ENCODE measurements around the gene CTSW. TPM values are rescaled to one million over a fixed set of nuclear protein-coding genes. Genes with fewer than 3 reads are reported as not detected.

CTSW gene
- total RNA-seq, 2 experiments from 2014 or later: 20.6 to 21.6 TPM

- Mint-ChIP-seq H3K36me3 (ENCODE audit: low read depth) (peaks cover 56% of the 10 kb centered on the region), H3K27ac (no peak overlapping the region), H3K4me1 (ENCODE audit: low read depth) (peaks cover 26% of the 10 kb centered on the region), H3K27me3 (no peaks in the 10 kb centered on the region), H3K4me3 (no peak overlapping the region), H3K9me3 (no peaks in the 10 kb centered on the region)
- ChIA-PET CTCF (interaction anchor here (1.1 kb wide), 1 partner anchor 38 kb away, joined by 3 read pairs; no protein-coding TSS in a partner anchor), POLR2A (interaction anchor here (1.7 to 2.8 kb wide), 3 partner anchors 8 to 36 kb away, joined by 4 to 9 read pairs (median 9); partner anchors contain the start of genes FIBP and MUS81)
- Histone ChIP-seq H3K4me3 (ENCODE audit: low read length) (no peak overlapping the region), H3K4me1 (ENCODE audit: insufficient read depth, low read length) (peaks cover 40% of the 10 kb centered on the region), H3K27ac (ENCODE audit: low read depth in 1 of 2, low read length in 2 of 2) (no peak overlapping the region), H3K27me3 (ENCODE audit: control insufficient read depth in 1 of 2, insufficient read depth in 2 of 2, low read length in 2 of 2) (no peaks in the 10 kb centered on the region), H3K9me3 (ENCODE audit: control insufficient read depth in 1 of 2, insufficient read depth in 1 of 2, low read length in 2 of 2) (peaks cover 7 to 23% of the 10 kb centered on the region in 2 experiments), H3K36me3 (ENCODE audit: insufficient read depth, low read length) (peaks cover 58% of the 10 kb centered on the region)
- ATAC-seq (ENCODE audit: poor library complexity) (no peak), DNase-seq (peak in 1 of 14 experiments; percentile 26)
- TF ChIP-seq, protein P1, sequence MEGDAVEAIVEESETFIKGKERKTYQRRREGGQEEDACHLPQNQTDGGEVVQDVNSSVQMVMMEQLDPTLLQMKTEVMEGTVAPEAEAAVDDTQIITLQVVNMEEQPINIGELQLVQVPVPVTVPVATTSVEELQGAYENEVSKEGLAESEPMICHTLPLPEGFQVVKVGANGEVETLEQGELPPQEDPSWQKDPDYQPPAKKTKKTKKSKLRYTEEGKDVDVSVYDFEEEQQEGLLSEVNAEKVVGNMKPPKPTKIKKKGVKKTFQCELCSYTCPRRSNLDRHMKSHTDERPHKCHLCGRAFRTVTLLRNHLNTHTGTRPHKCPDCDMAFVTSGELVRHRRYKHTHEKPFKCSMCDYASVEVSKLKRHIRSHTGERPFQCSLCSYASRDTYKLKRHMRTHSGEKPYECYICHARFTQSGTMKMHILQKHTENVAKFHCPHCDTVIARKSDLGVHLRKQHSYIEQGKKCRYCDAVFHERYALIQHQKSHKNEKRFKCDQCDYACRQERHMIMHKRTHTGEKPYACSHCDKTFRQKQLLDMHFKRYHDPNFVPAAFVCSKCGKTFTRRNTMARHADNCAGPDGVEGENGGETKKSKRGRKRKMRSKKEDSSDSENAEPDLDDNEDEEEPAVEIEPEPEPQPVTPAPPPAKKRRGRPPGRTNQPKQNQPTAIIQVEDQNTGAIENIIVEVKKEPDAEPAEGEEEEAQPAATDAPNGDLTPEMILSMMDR (IDR thresholded peaks at IDR 0.05): no peak
- intact Hi-C loops (cut with DNase I, micrococcal nuclease): loop anchor here in 1 of 2 experiments (10.0 kb wide), 1 partner anchor 433 kb away; the partner anchor contains the start of gene YIF1A
Observed at GRCh38 chr11:65851811-65852507, 27.7 kb upstream of the CTSW start.

- Histone ChIP-seq H3K27ac (ENCODE audit: low read depth in 1 of 2, low read length in 2 of 2) (no peak overlapping the region), H3K9me3 (ENCODE audit: control insufficient read depth in 1 of 2, insufficient read depth in 1 of 2, low read length in 2 of 2) (peaks cover 7 to 23% of the 10 kb centered on the region in 2 experiments), H3K36me3 (ENCODE audit: insufficient read depth, low read length) (peaks cover 58% of the 10 kb centered on the region), H3K4me3 (ENCODE audit: low read length) (no peak overlapping the region), H3K4me1 (ENCODE audit: insufficient read depth, low read length) (peaks cover 40% of the 10 kb centered on the region), H3K27me3 (ENCODE audit: control insufficient read depth in 1 of 2, insufficient read depth in 2 of 2, low read length in 2 of 2) (no peaks in the 10 kb centered on the region)
- H3K9me3 Mint-ChIP-seq: no peaks in the 10 kb centered on the region
- no peak overlapping the region for H3K27ac Mint-ChIP-seq
- no peak overlapping the region for H3K4me3 Mint-ChIP-seq
- TF ChIP-seq, protein P1 (IDR thresholded peaks at IDR 0.05): no peak
- ATAC-seq (ENCODE audit: poor library complexity) (no peak), DNase-seq (peak in 1 of 14 experiments; percentile 32)
- CTCF ChIA-PET: no interaction called here
- H3K36me3 Mint-ChIP-seq (ENCODE audit: low read depth): peaks cover 56% of the 10 kb centered on the region
- intact Hi-C loops (cut with DNase I, micrococcal nuclease): loop anchor here in 1 of 2 experiments (10.0 kb wide), 1 partner anchor 432 kb away; the partner anchor contains the start of gene YIF1A
- peaks cover 27% of the 10 kb centered on the region for H3K4me1 Mint-ChIP-seq (ENCODE audit: low read depth)
- H3K27me3 Mint-ChIP-seq: no peaks in the 10 kb centered on the region
- POLR2A ChIA-PET: interaction anchor here (1.7 to 2.8 kb wide), 2 partner anchors 20 to 38 kb away, joined by 4 to 9 read pairs; partner anchors contain the start of gene CCDC85B
Observed at GRCh38 chr11:65852508-65853245, 27.0 kb upstream of the CTSW start.

DNA sequence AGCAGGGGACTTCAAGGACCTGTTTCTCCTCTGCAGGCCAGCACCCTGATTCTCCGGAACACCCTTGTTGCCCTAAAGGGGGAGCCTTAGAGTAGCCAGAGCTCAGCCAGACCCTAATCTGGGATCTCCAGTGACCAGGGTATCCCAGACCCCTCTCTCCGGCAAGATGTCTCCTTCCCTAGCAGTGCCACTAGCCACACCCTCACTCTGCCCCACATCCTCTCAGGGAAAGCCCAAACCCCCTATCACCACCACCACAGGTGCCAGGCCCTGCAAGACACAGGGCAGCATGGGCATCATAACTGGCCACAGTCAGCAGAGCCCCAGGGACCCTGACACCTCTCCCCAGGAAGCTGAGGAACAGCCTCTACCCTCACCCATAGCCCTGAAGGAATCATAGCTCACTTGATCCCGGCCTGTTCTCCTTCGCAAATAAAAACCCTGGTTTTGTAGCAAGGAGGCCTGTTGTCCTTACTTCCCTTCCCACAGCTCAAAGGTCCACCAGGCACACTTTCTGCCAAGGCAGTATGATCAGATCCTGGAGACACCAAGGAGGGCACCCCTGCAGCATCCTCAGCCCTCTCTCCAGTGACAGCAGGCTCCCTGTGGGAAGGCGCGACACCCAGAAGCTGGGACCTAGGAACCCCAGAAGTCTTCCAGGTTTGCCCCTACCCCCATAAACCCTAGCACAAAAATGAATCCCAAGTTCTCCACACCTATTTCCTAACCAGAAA lies 26.2 kb upstream of the CTSW start:
- Histone ChIP-seq H3K4me3 (ENCODE audit: low read length) (no peak overlapping the region), H3K36me3 (ENCODE audit: insufficient read depth, low read length) (peaks cover 58% of the 10 kb centered on the region), H3K27me3 (ENCODE audit: control insufficient read depth in 1 of 2, insufficient read depth in 2 of 2, low read length in 2 of 2) (no peaks in the 10 kb centered on the region), H3K9me3 (ENCODE audit: control insufficient read depth in 1 of 2, insufficient read depth in 1 of 2, low read length in 2 of 2) (peaks cover 7 to 23% of the 10 kb centered on the region in 2 experiments), H3K4me1 (ENCODE audit: insufficient read depth, low read length) (peaks cover 42% of the 10 kb centered on the region), H3K27ac (ENCODE audit: low read depth in 1 of 2, low read length in 2 of 2) (no peak overlapping the region)
- POLR2A ChIA-PET: interaction anchor here (1.7 to 2.8 kb wide), 2 partner anchors 21 to 37 kb away, joined by 4 to 9 read pairs; partner anchors contain the start of gene CCDC85B
- Mint-ChIP-seq H3K4me1 (ENCODE audit: low read depth) (peaks cover 31% of the 10 kb centered on the region), H3K36me3 (ENCODE audit: low read depth) (peaks cover 62% of the 10 kb centered on the region), H3K27ac (peak overlapping the region; percentile 58), H3K4me3 (peak overlapping the region; percentile 72), H3K9me3 (no peaks in the 10 kb centered on the region), H3K27me3 (no peaks in the 10 kb centered on the region)
- CTCF ChIA-PET: interaction anchor here (0.6 kb wide), 1 partner anchor 402 kb away, joined by 3 read pairs; no protein-coding TSS in a partner anchor
- intact Hi-C loops (cut with DNase I, micrococcal nuclease): loop anchor here in 1 of 2 experiments (10.0 kb wide), 1 partner anchor 431 kb away; the partner anchor contains the start of gene YIF1A
- DNase-seq (peak in 1 of 14 experiments; percentile 25), ATAC-seq (ENCODE audit: poor library complexity) (no peak)
- TF ChIP-seq, protein P1 (IDR thresholded peaks at IDR 0.05): no peak

All from CD4-positive, alpha-beta T cell (primary cell).